Fibroblast of lung (primary cell): ENCODE data around the gene LDLRAD3. TPM values are rescaled to one million over a fixed set of nuclear protein-coding genes. Genes with fewer than 3 reads are reported as not detected.

Experiments used
- DNase-seq, 2 donors: peaks; one replicate each; pipeline versions ENCODE4 v3.0.0 to v3.0.0-alpha.2; 2010; ENCODE audit warnings: low read depth in 2 of 2
- H2AFZ ChIP-seq: 2 replicates; pipeline ENCODE4 v1.5.1; 2012; ENCODE audit warnings: low read length, control low read depth, inconsistent platforms
- H3K27ac ChIP-seq: 2 replicates; pipeline ENCODE4 v1.5.1; 2011; ENCODE audit warnings: low read length, control low read depth; ENCODE audit not compliant: insufficient read depth
- H3K27me3 ChIP-seq: 2 replicates; pipeline ENCODE4 v1.5.1; 2011; ENCODE audit warnings: mild to moderate bottlenecking, low read length; ENCODE audit not compliant: control insufficient read depth, insufficient read depth
- H3K36me3 ChIP-seq: 2 replicates; pipeline ENCODE4 v1.5.1; 2011; ENCODE audit warnings: low read length; ENCODE audit not compliant: control insufficient read depth, insufficient read depth
- H3K4me1 ChIP-seq: 2 replicates; pipeline ENCODE4 v1.5.1; 2011; ENCODE audit warnings: low read length; ENCODE audit not compliant: control insufficient read depth, insufficient read depth; ENCODE audit errors: extremely low read depth
- H3K4me2 ChIP-seq: 2 replicates; pipeline ENCODE4 v1.5.1; 2011; ENCODE audit warnings: low read length, control low read depth; ENCODE audit not compliant: insufficient read depth; ENCODE audit errors: extremely low read depth
- H3K4me3 ChIP-seq, 4 experiments: fragments of 200-600 bp in 1 of 4; sonication (generic) in 1 of 4; replicated peaks in 1 of 4; 2 replicates each; pipeline ENCODE4 v1.5.1; 2011 to 2016; ENCODE audit warnings: low read length in 4 of 4, low read depth in 3 of 4, mild to moderate bottlenecking in 3 of 4, control low read depth in 2 of 4, inconsistent platforms in 1 of 4, mixed read lengths in 1 of 4; ENCODE audit not compliant: insufficient read depth in 1 of 4; ENCODE audit errors: control extremely low read depth in 1 of 4
- H3K79me2 ChIP-seq: 2 replicates; pipeline ENCODE4 v1.5.1; 2012; ENCODE audit warnings: mild to moderate bottlenecking, low read length, inconsistent platforms; ENCODE audit not compliant: control insufficient read depth, insufficient read depth
- H3K9ac ChIP-seq: 2 replicates; pipeline ENCODE4 v1.5.1; 2011; ENCODE audit warnings: mild to moderate bottlenecking, low read length, control low read depth; ENCODE audit not compliant: insufficient read depth
- H3K9me3 ChIP-seq: 2 replicates; pipeline ENCODE4 v1.5.1; 2012; ENCODE audit warnings: low read depth, low read length; ENCODE audit not compliant: control insufficient read depth, insufficient read depth
- H4K20me1 ChIP-seq: 2 replicates; pipeline ENCODE4 v1.5.1; 2011; ENCODE audit warnings: low read length; ENCODE audit not compliant: control insufficient read depth, insufficient read depth; ENCODE audit errors: extremely low read depth
- EZH2 ChIP-seq: IDR thresholded peaks from 2 replicates; pipeline ENCODE4 v1.5.1; 2012; ENCODE audit warnings: low read length, control low read depth, mild to moderate bottlenecking; ENCODE audit errors: missing control alignments
- polyA plus RNA-seq, 2 donors: library from polyadenylated mRNA; depleted of rRNA in 1 of 2; stranded (reverse) in 1 of 2; unstranded in 1 of 2; fragments of >200 nt; gene quantifications; 2 replicates each; pipeline ENCODE4 v1.2.1, GENCODE V29; 2011 to 2012; ENCODE audit warnings: missing spikeins in 1 of 2
- total RNA-seq: library from RNA; depleted of rRNA; stranded (reverse); fragments of >200 nt; gene quantifications from 2 replicates; pipeline ENCODE4 v1.2.1, GENCODE V29; 2014
- TF ChIP-seq, protein P1 (sequence below), 2 donors: IDR thresholded peaks in 1 of 2; conservative IDR thresholded peaks in 1 of 2; 1 replicate in 1 of 2; 2 replicates in 1 of 2; pipeline ENCODE4 v1.5.1; 2011 to 2012; ENCODE audit warnings: low read length in 2 of 2, control low read depth in 1 of 2, inconsistent platforms in 1 of 2, low read depth in 1 of 2, mild to moderate bottlenecking in 1 of 2

Gene LDLRAD3
- total and polyA plus RNA-seq, 2 donors (not counting 1 experiment from before 2014, with no cell fraction given), result 3.8 to 7.8 TPM

- no peaks in the 10 kb centered on the region for H3K9me3 ChIP-seq
- TF ChIP-seq, protein P1, sequence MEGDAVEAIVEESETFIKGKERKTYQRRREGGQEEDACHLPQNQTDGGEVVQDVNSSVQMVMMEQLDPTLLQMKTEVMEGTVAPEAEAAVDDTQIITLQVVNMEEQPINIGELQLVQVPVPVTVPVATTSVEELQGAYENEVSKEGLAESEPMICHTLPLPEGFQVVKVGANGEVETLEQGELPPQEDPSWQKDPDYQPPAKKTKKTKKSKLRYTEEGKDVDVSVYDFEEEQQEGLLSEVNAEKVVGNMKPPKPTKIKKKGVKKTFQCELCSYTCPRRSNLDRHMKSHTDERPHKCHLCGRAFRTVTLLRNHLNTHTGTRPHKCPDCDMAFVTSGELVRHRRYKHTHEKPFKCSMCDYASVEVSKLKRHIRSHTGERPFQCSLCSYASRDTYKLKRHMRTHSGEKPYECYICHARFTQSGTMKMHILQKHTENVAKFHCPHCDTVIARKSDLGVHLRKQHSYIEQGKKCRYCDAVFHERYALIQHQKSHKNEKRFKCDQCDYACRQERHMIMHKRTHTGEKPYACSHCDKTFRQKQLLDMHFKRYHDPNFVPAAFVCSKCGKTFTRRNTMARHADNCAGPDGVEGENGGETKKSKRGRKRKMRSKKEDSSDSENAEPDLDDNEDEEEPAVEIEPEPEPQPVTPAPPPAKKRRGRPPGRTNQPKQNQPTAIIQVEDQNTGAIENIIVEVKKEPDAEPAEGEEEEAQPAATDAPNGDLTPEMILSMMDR (conservative IDR thresholded peaks at IDR 0.05 in 1 of 2, IDR thresholded peaks at IDR 0.05 in 1 of 2; ENCODE audit: low read depth in 1 of 2, low read length in 2 of 2), result no peak
- TF ChIP-seq EZH2, result no peak
These were observed 10.3 kb downstream of the LDLRAD3 start for GRCh38 chr11:35954205-35954604.

GRCh38 chr11:35955636-35956035 lies 11.8 kb downstream of the LDLRAD3 start:
- no peak overlapping the region for H3K27ac ChIP-seq
- no peak overlapping the region for H3K9ac ChIP-seq
- H3K4me3 ChIP-seq, result no peak overlapping the region
- TF ChIP-seq, protein P1 (conservative IDR thresholded peaks at IDR 0.05 in 1 of 2, IDR thresholded peaks at IDR 0.05 in 1 of 2; ENCODE audit: low read depth in 1 of 2, low read length in 2 of 2), result no peak
- no peak for TF ChIP-seq EZH2
- H4K20me1 ChIP-seq, result no peaks in the 10 kb centered on the region
- DNase-seq, result no peak
- no peaks in the 10 kb centered on the region for H3K9me3 ChIP-seq
- no peaks in the 10 kb centered on the region for H3K36me3 ChIP-seq
- H3K4me1 ChIP-seq, result no peaks in the 10 kb centered on the region
- no peaks in the 10 kb centered on the region for H3K79me2 ChIP-seq
- H2AFZ ChIP-seq, result no peak overlapping the region
- no peak overlapping the region for H3K4me2 ChIP-seq
- H3K27me3 ChIP-seq, result no peaks in the 10 kb centered on the region

More at GRCh38 chr11:35954205-35954604, 10.3 kb downstream of the LDLRAD3 start:
- Histone ChIP-seq H3K79me2 (no peaks in the 10 kb centered on the region), H3K4me2 (no peak overlapping the region), H4K20me1 (no peaks in the 10 kb centered on the region), H3K9ac (no peak overlapping the region), H3K27ac (no peak overlapping the region), H3K27me3 (no peaks in the 10 kb centered on the region), H3K4me1 (no peaks in the 10 kb centered on the region), H2AFZ (no peak overlapping the region), H3K4me3 (no peak overlapping the region), H3K36me3 (no peaks in the 10 kb centered on the region)
- DNase-seq, result no peak

- Histone ChIP-seq H3K4me2 (no peak overlapping the region), H3K9me3 (no peaks in the 10 kb centered on the region), H3K27me3 (no peaks in the 10 kb centered on the region), H3K4me1 (no peaks in the 10 kb centered on the region), H4K20me1 (no peaks in the 10 kb centered on the region), H3K9ac (no peak overlapping the region), H3K36me3 (no peaks in the 10 kb centered on the region), H3K27ac (no peak overlapping the region), H3K4me3 (no peak overlapping the region), H3K79me2 (no peaks in the 10 kb centered on the region), H2AFZ (no peak overlapping the region)
- TF ChIP-seq, protein P1 (conservative IDR thresholded peaks at IDR 0.05 in 1 of 2, IDR thresholded peaks at IDR 0.05 in 1 of 2; ENCODE audit: low read depth in 1 of 2, low read length in 2 of 2), result no peak
- no peak for TF ChIP-seq EZH2
- peak in 1 of 2 donors; percentile 76 for DNase-seq
These were observed 18.7 kb downstream of the LDLRAD3 start for GRCh38 chr11:35962369-35963138.
